Ureter (tissue), 1 donor: ENCODE results near the gene HOXC9. TPM values are rescaled to one million over a fixed set of nuclear protein-coding genes. Genes with fewer than 3 reads are reported as not detected.

ENCODE experiments used
- DNase-seq: peaks from one replicate; pipeline ENCODE4 v3.0.0-alpha.2; 2020; ENCODE audit warnings: low spot score
- total RNA-seq: library from RNA; stranded (reverse); gene quantifications from one replicate; pipeline ENCODE4 v1.2.4, GENCODE V29; 2023
- donor health status: DM: yes; HTN: yes; CAD: no.

The HOXC9 gene
- total RNA-seq, 1 donor from 2014 or later = 1.7 TPM

GRCh38 chr12:54015018-54015931 is 15.3 kb downstream of the HOXC9 start:
- no peak for DNase-seq

GRCh38 chr12:54016051-54016450 is 16.1 kb downstream of the HOXC9 start:
- DNase-seq = no peak

- no peak for DNase-seq
Observed at GRCh38 chr12:54016478-54016964, 16.6 kb downstream of the HOXC9 start.

GRCh38 chr12:54017027-54017788 is 17.2 kb downstream of the HOXC9 start:
- DNase-seq = no peak

- peak; percentile 77 for DNase-seq
Observed at GRCh38 chr12:54017878-54018467, 18.0 kb downstream of the HOXC9 start.

GRCh38 chr12:54018468-54018984 is 18.6 kb downstream of the HOXC9 start:
- no peak for DNase-seq

GRCh38 chr12:54019091-54019811 is 19.3 kb downstream of the HOXC9 start:
- no peak for DNase-seq

GRCh38 chr12:54019924-54020590 is 20.1 kb downstream of the HOXC9 start:
- DNase-seq = no peak

GRCh38 chr12:54020591-54021405 is 20.8 kb downstream of the HOXC9 start:
- DNase-seq = no peak

- no peak for DNase-seq
Observed at GRCh38 chr12:54021432-54022013, 21.6 kb downstream of the HOXC9 start.

- DNase-seq = no peak
Observed at GRCh38 chr12:54022960-54023884, 23.3 kb downstream of the HOXC9 start.

GRCh38 chr12:54024127-54024526 is 24.2 kb downstream of the HOXC9 start:
- DNase-seq = no peak

- no peak for DNase-seq
Observed at GRCh38 chr12:54024581-54025305, 24.8 kb downstream of the HOXC9 start.

- no peak for DNase-seq
Observed at GRCh38 chr12:54025499-54026405, 25.8 kb downstream of the HOXC9 start.

GRCh38 chr12:54026640-54027441 is 26.9 kb downstream of the HOXC9 start:
- DNase-seq = no peak

GRCh38 chr12:54027442-54027786 is 27.5 kb downstream of the HOXC9 start:
- DNase-seq = no peak
